K562 (cell line): ENCODE data around the gene PRXL2B. TPM values are rescaled to one million over a fixed set of nuclear protein-coding genes. Genes with fewer than 3 reads are reported as not detected.

ENCODE experiments used
- ATAC-seq: fragments of 200-7000 bp; cut with Tn5 transposase; 3 replicates; pipeline ENCODE4 v1.9.1; 2020; ENCODE audit warnings: moderate library complexity
- BruUV-seq: library from RNA; stranded (reverse); fragments of 400-500 nt; replicated peaks from 2 replicates; lab custom pipeline; 2021; lab: Mats Ljungman, UMichigan
- CTCF ChIA-PET: fragments of 300-600 bp; formaldehyde crosslinking; extraction: SDS; loops from one replicate; lab custom pipeline; 2021; ENCODE audit warnings: low intra/inter-chr PET ratio; lab: Yijun Ruan, JAX
- POLR2A ChIA-PET: fragments of 300-600, 350-650 bp; sonication (Branson Sonifier 250); formaldehyde crosslinking; extraction: SDS; loops from one replicate; lab custom pipeline; 2021; ENCODE audit warnings: antibody characterized with exemption, inconsistent platforms; lab: Yijun Ruan, JAX
- DNase-seq, 4 experiments: peaks; one replicate each; pipeline versions ENCODE4 v3.0.0 to v3.0.0-alpha.2; 2011 to 2018; ENCODE audit warnings: low spot score in 3 of 4, mixed read lengths in 3 of 4; ENCODE audit errors: extremely low read depth in 1 of 4
- FAIRE-seq: peaks from 2 replicates; lab custom pipeline; 2011; peaks lifted over from hg19 to GRCh38; lab: Jason Lieb, UNC
- H2AFZ ChIP-seq: 2 replicates; pipeline ENCODE4 v1.6.0; 2011; ENCODE audit warnings: low read depth, low read length, control low read depth, inconsistent platforms
- H3K27ac ChIP-seq: fragments of 200-600 bp; 3 replicates; pipeline ENCODE4 v1.8.0; 2011; ENCODE audit warnings: low read depth, mild to moderate bottlenecking, control low read depth, inconsistent platforms, low read length, moderate library complexity, mixed read lengths; ENCODE audit errors: extremely low read depth
- H3K27me3 ChIP-seq, 2 experiments: fragments of 300-600 bp in 1 of 2; 2 replicates in 1 of 2; 3 replicates in 1 of 2; pipeline versions ENCODE4 v1.6.0 to v1.8.0; 2011; ENCODE audit warnings: inconsistent platforms in 2 of 2, low read length in 2 of 2, mild to moderate bottlenecking in 1 of 2, mixed read lengths in 1 of 2, moderate library complexity in 1 of 2; ENCODE audit not compliant: control insufficient read depth in 2 of 2, insufficient read depth in 2 of 2
- H3K36me3 ChIP-seq: fragments of 300-600 bp; 3 replicates; pipeline ENCODE4 v1.8.0; 2011; ENCODE audit warnings: mild to moderate bottlenecking, low read length, inconsistent platforms; ENCODE audit not compliant: control insufficient read depth, insufficient read depth
- H3K4me1 ChIP-seq, 2 experiments: fragments of 200-600 bp in 1 of 2; replicated peaks in 1 of 2; 2 replicates in 1 of 2; 3 replicates in 1 of 2; pipeline versions ENCODE4 v1.5.1 to v1.8.0; 2011; ENCODE audit warnings: inconsistent platforms in 2 of 2, low read length in 2 of 2, mild to moderate bottlenecking in 1 of 2, mixed read lengths in 1 of 2, moderate library complexity in 1 of 2; ENCODE audit not compliant: control insufficient read depth in 2 of 2, insufficient read depth in 2 of 2
- H3K4me2 ChIP-seq: 2 replicates; pipeline ENCODE4 v1.6.1; 2011; ENCODE audit warnings: low read length, control low read depth, inconsistent platforms, mixed read lengths; ENCODE audit not compliant: insufficient read depth
- H3K4me3 ChIP-seq: fragments of 200-600 bp; sonication (generic), shearing (Covaris generic); 2 replicates; pipeline ENCODE4 v1.5.1; 2016; ENCODE audit warnings: control low read depth, inconsistent platforms
- H3K79me2 ChIP-seq: fragments of 200-600 bp; 3 replicates; pipeline ENCODE4 v1.8.0; 2011; ENCODE audit warnings: low read length, inconsistent platforms; ENCODE audit not compliant: control insufficient read depth, insufficient read depth
- H3K9ac ChIP-seq, 2 experiments: 2 replicates each; pipeline versions ENCODE4 v1.6.0 to v1.6.1; 2011; ENCODE audit warnings: low read depth in 2 of 2, low read length in 2 of 2, control low read depth in 1 of 2, inconsistent platforms in 1 of 2, mild to moderate bottlenecking in 1 of 2, mixed read lengths in 1 of 2; ENCODE audit not compliant: insufficient read depth in 1 of 2
- H3K9me1 ChIP-seq: one replicate; pipeline ENCODE4 v1.6.0; 2011; ENCODE audit warnings: inconsistent platforms, mild to moderate bottlenecking, low read length, moderate library complexity; ENCODE audit not compliant: control insufficient read depth, insufficient read depth
- H3K9me3 ChIP-seq: replicated peaks from 2 replicates; pipeline ENCODE4 v1.5.1; 2011; ENCODE audit warnings: low read depth, low read length, inconsistent platforms; ENCODE audit not compliant: control insufficient read depth, insufficient read depth
- H4K20me1 ChIP-seq: replicated peaks from 2 replicates; pipeline ENCODE4 v1.6.1; 2011; ENCODE audit warnings: low read length, inconsistent platforms, mixed read lengths; ENCODE audit not compliant: control insufficient read depth, insufficient read depth
- KLF16 ChIP-seq: IDR thresholded peaks from 2 replicates; pipeline ENCODE4 v1.6.1; 2016; ENCODE audit warnings: antibody characterized with exemption
- RAD21 ChIP-seq, 2 experiments: fragments of 250-450 bp in 1 of 2; fragments of 450-650 bp in 1 of 2; sonication (Bioruptor Pico) in 1 of 2; formaldehyde crosslinking in 1 of 2; IDR thresholded peaks in 1 of 2; conservative IDR thresholded peaks in 1 of 2; 2 replicates each; pipeline versions ENCODE4 v1.4.0 to v1.8.0; 2020 to 2022; ENCODE audit warnings: mild to moderate bottlenecking in 2 of 2, moderate library complexity in 1 of 2
- WGBS: fragments of 100-300 bp; shearing (Covaris generic); methylation state at CpG from one replicate; pipeline ENCODE4 v1.1.6; 2016; ENCODE audit warnings: low coverage, mixed read lengths; ENCODE audit not compliant: insufficient coverage; ENCODE audit errors: missing lambda C conversion rate; 5-methylcytosine and 5-hydroxymethylcytosine counted together
- in situ Hi-C: fragments of 300-500 bp; cut with MboI; formaldehyde crosslinking; loops from 4 replicates; pipeline ENCODE4 v1.15.0; 2018; ENCODE audit warnings: inconsistent platforms, mixed read lengths
- intact Hi-C: fragments of 100-400 bp; cut with micrococcal nuclease; formaldehyde crosslinking; loops from 2 replicates; pipeline ENCODE4 v1.14.2; 2022
- polyA plus RNA-seq, 8 experiments: library from polyadenylated mRNA; depleted of rRNA in 4 of 8; stranded (reverse) in 5 of 8; unstranded in 3 of 8; fragments of >200 nt; fragmentation: Nextera tagmentation in 2 of 8; fragmentation: Illumina TruSeq in 1 of 8; extraction: Ambion mirVana in 2 of 8; extraction: Trizol in 1 of 8; gene quantifications; 2 replicates each; pipeline versions ENCODE4 v1.2.1 to v1.2.3, GENCODE V29; 2011 to 2014; ENCODE audit warnings: inconsistent platforms in 1 of 8, missing spikeins in 1 of 8
- total RNA-seq, 7 experiments: library from RNA; depleted of rRNA in 6 of 7; stranded (reverse); fragments of >200 nt in 6 of 7; fragmentation: Illumina TruSeq in 2 of 7; extraction: Trizol in 2 of 7; gene quantifications; 2 replicates each; pipeline versions ENCODE4 v1.2.1 to v1.2.3, GENCODE V29; 2011 to 2021; ENCODE audit warnings: low replicate concordance in 1 of 7

PRXL2B gene
- total and polyA plus RNA-seq, 9 of the 15 experiments (the other 6 are each of a cell fraction or from before 2014, with no cell fraction given) = 0.99 to 25.3 (median 11.8) TPM

GRCh38 chr1:2623571-2624337 is 37.2 kb downstream of the PRXL2B start:
- ATAC-seq (no peak; the same call in 2 of the 3 replicates), DNase-seq (no peak), FAIRE-seq (no peak)
- 7% methylated on average over 12 of the region's 12 CpGs for WGBS
- intact Hi-C loops = no loop called here
- peaks cover 2 to 31% of the 10 kb centered on the region in 2 experiments; a peak in 4 of 5 replicates for H3K27me3 ChIP-seq
- H3K9ac ChIP-seq = no peak overlapping the region
- no peak overlapping the region for H2AFZ ChIP-seq
- in situ Hi-C loops = no loop called here
- peaks cover 4% of the 10 kb centered on the region in 2 experiments; a peak in 3 of 5 replicates for H3K4me1 ChIP-seq
- H3K9me1 ChIP-seq = no peaks in the 10 kb centered on the region
- H3K36me3 ChIP-seq = no peaks in the 10 kb centered on the region
- H3K27ac ChIP-seq = no peak overlapping the region
- H3K4me3 ChIP-seq = no peak overlapping the region
- no TSS peak for BruUV-seq
- no peak overlapping the region for H3K4me2 ChIP-seq
- no peaks in the 10 kb centered on the region for H4K20me1 ChIP-seq
- no peaks in the 10 kb centered on the region for H3K9me3 ChIP-seq
- POLR2A ChIA-PET = interaction anchor here (0.7 kb wide), 1 partner anchor 22 kb away, joined by 3 read pairs; no protein-coding TSS in a partner anchor
- H3K79me2 ChIP-seq = no peaks in the 10 kb centered on the region
- CTCF ChIA-PET = no interaction called here
- no peak for TF ChIP-seq RAD21 (CRISPR knock-in tag; conservative IDR thresholded peaks at IDR 0.05 in 1 of 2, IDR thresholded peaks at IDR 0.05 in 1 of 2)

GRCh38 chr1:2624735-2625300 is 38.2 kb downstream of the PRXL2B start:
- DNase-seq (peak in 1 of 4 experiments; percentile 28), FAIRE-seq (peak; percentile 54), ATAC-seq (peak; percentile 86)
- Histone ChIP-seq H3K9me1 (no peaks in the 10 kb centered on the region), H3K9ac (no peak overlapping the region), H3K4me2 (no peak overlapping the region), H3K4me1 (peaks cover 4% of the 10 kb centered on the region in 2 experiments; a peak in 3 of 5 replicates), H4K20me1 (no peaks in the 10 kb centered on the region), H3K27ac (no peak overlapping the region), H3K9me3 (no peaks in the 10 kb centered on the region), H3K4me3 (no peak overlapping the region), H3K27me3 (peaks cover 0 to 25% of the 10 kb centered on the region in 2 experiments; a peak in 3 of 5 replicates), H3K79me2 (no peaks in the 10 kb centered on the region), H3K36me3 (no peaks in the 10 kb centered on the region), H2AFZ (peak overlapping the region; percentile 61)
- ChIA-PET CTCF (no interaction called here), POLR2A (interaction anchor here (1.2 kb wide), 1 partner anchor 9 kb away, joined by 3 read pairs; no protein-coding TSS in a partner anchor)
- WGBS = 12% methylated on average over 13 of the region's 13 CpGs
- intact Hi-C loops (no loop called here), in situ Hi-C loops (no loop called here)
- no TSS peak for BruUV-seq
- no peak for TF ChIP-seq KLF16
